HepG2 (cell line): ENCODE measurements around the gene VKORC1. TPM values are rescaled to one million over a fixed set of nuclear protein-coding genes. Genes with fewer than 3 reads are reported as not detected.

Source experiments
- ATAC-seq: fragments of 200-7000 bp; cut with Tn5 transposase; 3 replicates; pipeline ENCODE4 v1.9.1; 2020; ENCODE audit warnings: mild to moderate bottlenecking, moderate library complexity
- BruUV-seq: library from RNA; stranded (reverse); fragments of 400-500 nt; replicated peaks from 2 replicates; lab custom pipeline; 2021; lab: Mats Ljungman, UMichigan
- CTCF ChIA-PET: fragments of 300-600 bp; formaldehyde crosslinking; extraction: SDS; loops from one replicate; lab custom pipeline; 2021; ENCODE audit warnings: low total read pairs, inconsistent platforms, low intra/inter-chr PET ratio; lab: Yijun Ruan, JAX
- POLR2A ChIA-PET: fragments of 350-600 bp; sonication (Branson Sonifier 250); formaldehyde crosslinking; loops from one replicate; lab custom pipeline; 2020; ENCODE audit warnings: antibody characterized with exemption, inconsistent platforms; lab: Yijun Ruan, JAX
- DNase-seq: peaks from one replicate; pipeline ENCODE4 v3.0.0-alpha.2; 2015; ENCODE audit warnings: low spot score
- FAIRE-seq: peaks from 3 replicates; lab custom pipeline; 2011; peaks lifted over from hg19 to GRCh38; lab: Jason Lieb, UNC
- H2AFZ ChIP-seq: one replicate; pipeline ENCODE4 v1.6.1; 2011; ENCODE audit warnings: low read length, inconsistent platforms
- H3K27ac ChIP-seq: fragments of 300-600 bp; 3 replicates; pipeline ENCODE4 v1.8.0; 2011; ENCODE audit warnings: mixed run types, mild to moderate bottlenecking, mixed read lengths, low read length, inconsistent platforms; ENCODE audit not compliant: insufficient read depth; ENCODE audit errors: extremely low read length
- H3K27me3 ChIP-seq, 2 experiments: fragments of 200-600 bp in 1 of 2; 2 replicates in 1 of 2; 3 replicates in 1 of 2; pipeline versions ENCODE4 v1.6.0 to v1.8.0; 2011; ENCODE audit warnings: low read length in 2 of 2, mild to moderate bottlenecking in 2 of 2, moderate library complexity in 2 of 2, inconsistent platforms in 1 of 2; ENCODE audit not compliant: insufficient read depth in 2 of 2, control insufficient read depth in 1 of 2
- H3K36me3 ChIP-seq, 2 experiments: fragments of 200-600 bp in 1 of 2; replicated peaks in 1 of 2; 2 replicates in 1 of 2; 3 replicates in 1 of 2; pipeline versions ENCODE4 v1.5.1 to v1.8.0; 2011; ENCODE audit warnings: low read length in 2 of 2, inconsistent platforms in 1 of 2; ENCODE audit not compliant: insufficient read depth in 2 of 2, control insufficient read depth in 1 of 2
- H3K4me1 ChIP-seq: 2 replicates; pipeline ENCODE4 v1.5.1; 2012; ENCODE audit warnings: low read length, inconsistent platforms; ENCODE audit not compliant: insufficient read depth
- H3K4me2 ChIP-seq: 2 replicates; pipeline ENCODE4 v1.6.0; 2011; ENCODE audit warnings: low read depth, low read length, inconsistent platforms
- H3K4me3 ChIP-seq, 3 experiments: fragments of 200-600 bp in 1 of 3; sonication (generic), shearing (Covaris generic) in 1 of 3; replicated peaks in 1 of 3; 2 replicates each; pipeline ENCODE4 v1.5.1; 2011 to 2016; ENCODE audit warnings: low read length in 3 of 3, inconsistent platforms in 2 of 3, low read depth in 2 of 3, mild to moderate bottlenecking in 2 of 3, control low read depth in 1 of 3, mixed read lengths in 1 of 3; ENCODE audit not compliant: insufficient read depth in 1 of 3
- H3K79me2 ChIP-seq: one replicate; pipeline ENCODE4 v1.6.1; 2011; ENCODE audit warnings: low read length, inconsistent platforms; ENCODE audit not compliant: insufficient read depth
- H3K9ac ChIP-seq: 2 replicates; pipeline ENCODE4 v1.6.0; 2011; ENCODE audit warnings: mild to moderate bottlenecking, low read depth, low read length, inconsistent platforms; ENCODE audit not compliant: insufficient read depth
- H3K9me3 ChIP-seq: 2 replicates; pipeline ENCODE4 v1.5.1; 2012; ENCODE audit warnings: mild to moderate bottlenecking, low read length
- H4K20me1 ChIP-seq: 2 replicates; pipeline ENCODE4 v1.6.0; 2011; ENCODE audit warnings: inconsistent platforms, mild to moderate bottlenecking, low read length, moderate library complexity; ENCODE audit not compliant: insufficient read depth
- AGO2 ChIP-seq: fragments of 200-400 bp; formaldehyde crosslinking; optimal IDR thresholded peaks from 2 replicates; pipeline ENCODE3; 2017; ENCODE audit warnings: mild to moderate bottlenecking, low read depth, low read length, moderate library complexity
- DNMT3B ChIP-seq: conservative IDR thresholded peaks from 2 replicates; pipeline ENCODE4 v1.6.1; 2016; ENCODE audit warnings: missing biosample characterization, control low read depth
- HMGXB4 ChIP-seq, 2 experiments: sonication (generic) in 1 of 2; formaldehyde crosslinking in 1 of 2; IDR thresholded peaks; 2 replicates each; pipeline versions ENCODE4 v1.4.0 to v1.6.1; 2018 to 2020; ENCODE audit warnings: missing genetic modification reagents in 2 of 2, borderline replicate concordance in 1 of 2, low read depth in 1 of 2, mild to moderate bottlenecking in 1 of 2, missing biosample characterization in 1 of 2
- ISX ChIP-seq: sonication (generic); formaldehyde crosslinking; conservative IDR thresholded peaks from 2 replicates; pipeline ENCODE4 v1.5.0; 2020; ENCODE audit warnings: missing genetic modification reagents
- KLF15 ChIP-seq: sonication (generic); formaldehyde crosslinking; IDR thresholded peaks from 2 replicates; pipeline ENCODE4 v1.8.1; 2023; ENCODE audit warnings: borderline replicate concordance, mild to moderate bottlenecking, inconsistent platforms, missing genetic modification reagents, mixed read lengths
- NCOA2 ChIP-seq: sonication (generic); formaldehyde crosslinking; IDR thresholded peaks from 2 replicates; pipeline ENCODE4 v1.8.0; 2022; ENCODE audit warnings: inconsistent platforms
- RBFOX2 ChIP-seq: fragments of 200-400 bp; formaldehyde crosslinking; IDR thresholded peaks from 2 replicates; pipeline ENCODE4 v1.6.1; 2017; ENCODE audit warnings: low read depth, mild to moderate bottlenecking, low read length
- SRSF9 ChIP-seq: fragments of 200-400 bp; formaldehyde crosslinking; IDR thresholded peaks from 2 replicates; pipeline ENCODE4 v1.6.1; 2018; ENCODE audit warnings: borderline replicate concordance, mild to moderate bottlenecking, low read depth, low read length; ENCODE audit not compliant: insufficient read depth, poor library complexity, severe bottlenecking
- SSRP1 ChIP-seq: IDR thresholded peaks from 2 replicates; pipeline ENCODE4 v1.6.1; 2016; ENCODE audit warnings: control low read depth
- ZNF280B ChIP-seq: sonication (generic); formaldehyde crosslinking; IDR thresholded peaks from 2 replicates; pipeline ENCODE4 v1.5.0; 2020; ENCODE audit warnings: missing genetic modification reagents, mild to moderate bottlenecking, borderline replicate concordance
- WGBS: methylation state at CpG from one replicate; pipeline ENCODE4 v1.1.6; 2017; ENCODE audit warnings: low lambda C conversion rate; 5-methylcytosine and 5-hydroxymethylcytosine counted together
- in situ Hi-C: cut with HindIII; loops from 2 replicates; pipeline ENCODE4 v1.10.0; 2017; ENCODE audit warnings: low pct_unique_long_range_greater_than_20kb; ENCODE audit not compliant: extremely low pct_ligation_motif_present
- intact Hi-C: fragments of 100-400 bp; cut with micrococcal nuclease; formaldehyde crosslinking; loops from one replicate; pipeline ENCODE4 v1.10.0; 2022; ENCODE audit not compliant: unreplicated experiment
- polyA plus RNA-seq, 8 experiments: library from polyadenylated mRNA; depleted of rRNA in 3 of 8; stranded (reverse) in 7 of 8; unstranded in 1 of 8; fragments of >200 nt; fragmentation: Illumina TruSeq in 4 of 8; extraction: Trizol in 4 of 8; gene quantifications; 2 replicates each; pipeline versions ENCODE4 v1.2.1 to v1.2.3, GENCODE V29; 2011 to 2016; ENCODE audit warnings: low read depth in 4 of 8, missing spikeins in 1 of 8, mixed read lengths in 1 of 8; ENCODE audit not compliant: insufficient read depth in 1 of 8
- total RNA-seq, 5 experiments: library from RNA; depleted of rRNA; stranded (reverse); fragments of >200 nt; fragmentation: Illumina TruSeq; extraction: Trizol; gene quantifications; 2 replicates each; pipeline ENCODE4 v1.2.3, GENCODE V29; 2016; ENCODE audit warnings: low read depth in 1 of 5

The VKORC1 gene
- total and polyA plus RNA-seq, 2 of the 13 experiments (the other 11 are each of a cell fraction or from before 2014, with no cell fraction given) = 141 to 615 TPM

- in situ Hi-C loops = no loop called here
- no TSS peak for BruUV-seq
- POLR2A ChIA-PET = no interaction called here
- CTCF ChIA-PET = no interaction called here
- H3K4me2 ChIP-seq = no peak overlapping the region
- no peaks in the 10 kb centered on the region for H3K9me3 ChIP-seq
- TF ChIP-seq NCOA2 (CRISPR knock-in tag) (no peak), DNMT3B (CRISPR knock-in tag) (no peak), SSRP1 (0 out of 2 replicates have a peak, but pooled peaks have one; percentile 4), AGO2 (peak; percentile 55)
- peaks cover 31% of the 10 kb centered on the region for H3K79me2 ChIP-seq
- FAIRE-seq = no peak
- DNase-seq = no peak
- H3K27ac ChIP-seq = no peak overlapping the region
- H3K36me3 ChIP-seq = peaks cover 27 to 50% of the 10 kb centered on the region in 2 experiments
- H3K27me3 ChIP-seq = no peaks in the 10 kb centered on the region; a peak in 1 of 5 replicates
- no peaks in the 10 kb centered on the region for H4K20me1 ChIP-seq
- H3K4me3 ChIP-seq = no peak overlapping the region
- ATAC-seq = no peak
- no peak overlapping the region for H3K9ac ChIP-seq
- intact Hi-C loops = no loop called here
- peaks cover 12% of the 10 kb centered on the region for H3K4me1 ChIP-seq
- no peak overlapping the region for H2AFZ ChIP-seq
- 98% methylated on average over 12 of the region's 13 CpGs for WGBS
Observed at GRCh38 chr16:31077024-31077423, 17.6 kb downstream of the VKORC1 start.

GRCh38 chr16:31076319-31076718 lies 18.3 kb downstream of the VKORC1 start:
- Histone ChIP-seq H3K9ac (peak overlapping the region; percentile 2; the same call in 1 of the 2 replicates), H3K9me3 (no peaks in the 10 kb centered on the region), H3K27ac (no peak overlapping the region), H3K4me2 (no peak overlapping the region), H4K20me1 (no peaks in the 10 kb centered on the region), H3K4me1 (peaks cover 19% of the 10 kb centered on the region), H3K79me2 (peaks cover 37% of the 10 kb centered on the region), H3K27me3 (no peaks in the 10 kb centered on the region; a peak in 1 of 5 replicates), H3K36me3 (peaks cover 27 to 44% of the 10 kb centered on the region in 2 experiments; a peak in 4 of 5 replicates), H2AFZ (no peak overlapping the region), H3K4me3 (no peak overlapping the region)
- 85% methylated on average over 16 of the region's 16 CpGs for WGBS
- intact Hi-C loops = no loop called here
- in situ Hi-C loops = no loop called here
- CTCF ChIA-PET = no interaction called here
- no peak for FAIRE-seq
- no peak for DNase-seq
- no peak for ATAC-seq
- POLR2A ChIA-PET = interaction anchor here (0.9 to 1.4 kb wide), 2 partner anchors 17 to 41 kb away, joined by 4 to 5 read pairs; partner anchors contain the start of gene KAT8
- BruUV-seq = no TSS peak
- TF ChIP-seq AGO2 (peak; percentile 42), KLF15 (no peak), ISX (CRISPR knock-in tag) (no peak), SRSF9 (no peak), ZNF280B (CRISPR knock-in tag) (0 out of 2 replicates have a peak, but pooled peaks have one; percentile 21), HMGXB4 (CRISPR knock-in tag; IDR thresholded peaks at IDR 0.05; ENCODE audit: borderline replicate concordance in 1 of 2, low read depth in 1 of 2) (no peak), RBFOX2 (0 out of 2 replicates have a peak, but pooled peaks have one; percentile 17)
